HG02884 (cell line): ENCODE data around the gene NKX2-8.
"Not testable (repeated sequence)": the region's sequence is repeated elsewhere in the genome, so short reads cannot be mapped to it uniquely, and the experiment has no call there.

ENCODE experiments used
- ATAC-seq: cut with Tn5 transposase; IDR thresholded peaks from one replicate; pipeline ENCODE4 v1.9.1; 2021; ENCODE audit warnings: mild to moderate bottlenecking, moderate library complexity; ENCODE audit not compliant: unreplicated experiment

The NKX2-8 gene

DNA sequence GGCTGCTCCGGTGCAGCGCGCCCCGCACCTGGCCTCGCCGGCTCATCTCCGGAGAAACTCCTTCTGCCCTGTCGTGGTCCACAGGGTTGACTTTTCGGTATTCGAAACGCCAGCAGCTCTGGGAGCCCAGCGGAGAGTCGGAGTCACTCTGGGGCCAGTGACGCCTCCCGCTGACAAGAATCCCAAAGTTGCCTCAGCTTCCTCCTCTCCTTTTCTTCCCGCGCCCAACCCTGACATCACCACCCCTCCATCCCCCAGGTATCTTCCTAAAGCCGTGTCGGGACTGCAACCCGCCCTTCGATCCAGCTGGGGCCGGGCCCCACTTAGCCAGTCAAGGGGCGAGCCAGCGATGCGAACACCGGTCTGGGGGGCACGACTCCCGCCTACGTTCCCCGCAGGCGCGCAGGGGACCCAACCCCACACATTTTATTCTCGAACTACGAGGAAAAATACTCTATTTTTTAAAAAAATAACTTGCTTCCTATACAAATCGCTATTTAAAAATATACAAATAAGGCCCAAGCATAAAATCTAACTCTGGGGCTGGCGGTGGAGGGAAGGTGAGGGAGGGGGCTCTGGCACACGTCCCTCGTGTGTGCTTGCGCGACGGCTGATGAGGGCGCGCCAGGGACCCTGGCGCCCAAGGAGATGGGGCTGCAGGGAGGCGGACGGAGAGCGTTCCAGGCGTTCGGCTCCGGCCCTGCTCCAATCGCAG is 2.1 kb downstream of the NKX2-8 start:
- no peak for ATAC-seq

DNA sequence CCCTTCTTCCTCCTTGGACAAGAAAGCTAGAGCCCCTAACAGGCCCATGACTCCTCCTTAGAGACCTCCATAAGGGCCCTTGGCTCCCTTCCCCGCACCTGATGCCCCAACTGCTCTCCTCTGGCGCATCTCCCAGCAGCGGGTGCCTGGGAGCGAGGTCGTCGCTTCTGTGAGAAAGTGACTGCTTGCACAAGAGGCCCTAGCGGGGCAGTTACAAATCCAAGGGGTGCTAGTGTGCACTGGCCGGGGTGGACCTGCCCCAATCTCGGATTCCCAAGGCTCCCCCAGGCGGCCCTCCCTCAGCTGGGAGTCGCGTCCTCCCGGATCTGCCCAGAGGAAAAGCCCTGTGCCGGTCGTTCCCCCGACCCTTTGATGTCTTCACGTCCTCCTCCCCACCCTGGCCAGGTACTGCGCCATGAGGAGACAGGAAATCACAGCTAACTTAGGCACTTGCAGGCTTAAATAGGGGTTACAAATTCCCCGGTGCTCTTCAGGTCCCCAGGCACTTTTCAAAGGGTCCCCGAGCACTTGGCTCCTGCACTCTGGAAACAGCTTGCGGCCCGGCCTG is 2.8 kb downstream of the NKX2-8 start:
- no peak for ATAC-seq

DNA sequence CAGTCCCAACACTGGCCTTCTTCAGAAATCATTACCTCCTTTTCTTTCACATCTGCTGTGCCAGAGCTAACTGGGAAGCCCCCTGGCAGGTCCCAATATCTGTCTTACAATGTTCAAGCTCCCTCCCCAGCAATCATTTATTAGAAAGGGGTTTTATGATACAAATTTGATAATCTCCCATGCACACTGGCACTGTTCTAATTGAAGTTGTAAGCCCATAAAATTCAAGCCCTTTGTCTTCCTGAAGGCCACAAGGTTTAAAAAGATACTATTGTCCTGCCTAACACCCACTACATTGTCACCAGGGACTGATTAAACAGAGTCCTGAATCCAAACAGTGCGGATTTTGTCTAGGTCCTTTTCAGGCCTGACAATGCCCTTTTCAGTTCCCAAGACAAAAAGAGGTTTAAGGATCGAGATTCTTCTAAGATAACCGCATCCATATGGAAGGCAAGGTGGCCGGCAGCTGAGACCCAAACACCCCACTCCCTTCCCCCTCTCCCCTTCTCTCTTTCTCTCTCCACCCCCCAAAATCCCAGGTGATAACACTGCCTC is 3.3 kb downstream of the NKX2-8 start:
- ATAC-seq: no peak

DNA sequence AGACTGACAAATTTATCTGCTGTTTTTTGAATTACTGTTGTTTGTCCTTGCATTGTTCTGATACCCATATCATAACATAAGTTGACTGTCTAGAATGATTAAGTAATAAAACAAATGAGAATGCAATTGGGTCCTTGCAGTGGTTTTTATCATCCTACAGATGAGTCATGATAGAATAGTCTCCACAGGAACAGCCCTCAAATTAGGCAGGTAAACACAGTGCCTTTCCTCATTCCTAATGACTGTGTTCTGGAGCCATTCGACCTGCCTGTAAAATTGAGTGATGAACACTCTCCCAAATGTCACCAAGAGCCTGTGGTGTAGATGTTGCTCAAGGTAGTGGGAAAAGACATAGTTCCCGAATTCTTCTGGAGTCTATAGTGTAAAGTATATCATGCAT is 12.3 kb downstream of the NKX2-8 start:
- ATAC-seq: no peak

DNA sequence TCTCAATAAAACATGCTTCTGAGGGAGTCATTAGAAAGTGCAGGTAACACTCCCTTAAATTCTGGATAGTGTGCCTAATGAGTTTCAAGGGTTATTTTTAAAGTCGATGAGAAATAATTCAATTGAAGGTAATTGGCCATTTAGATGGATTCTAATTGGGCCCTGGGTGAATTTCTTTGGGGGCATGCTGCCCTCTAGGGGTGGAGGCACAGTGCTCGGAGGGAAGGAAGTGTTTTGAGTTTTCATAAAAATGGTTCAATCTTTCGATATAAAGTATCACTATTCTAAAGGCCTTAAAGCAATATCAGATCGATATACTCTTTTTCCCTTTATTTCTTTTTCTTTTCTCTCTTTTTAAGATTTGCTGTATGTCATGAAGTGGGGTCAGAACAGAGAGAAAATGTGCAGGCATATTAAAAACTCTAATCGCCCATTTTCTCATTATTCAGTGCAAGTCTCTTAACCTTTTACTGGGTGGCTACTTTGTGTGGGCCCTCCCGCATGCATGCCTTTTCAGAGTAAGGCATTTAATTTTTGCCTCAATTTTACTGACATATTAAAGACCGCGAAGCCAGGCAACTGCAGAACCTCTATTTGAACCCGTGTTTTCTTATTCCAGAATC is 25.5 kb downstream of the NKX2-8 start:
- peak; percentile 62 for ATAC-seq

DNA sequence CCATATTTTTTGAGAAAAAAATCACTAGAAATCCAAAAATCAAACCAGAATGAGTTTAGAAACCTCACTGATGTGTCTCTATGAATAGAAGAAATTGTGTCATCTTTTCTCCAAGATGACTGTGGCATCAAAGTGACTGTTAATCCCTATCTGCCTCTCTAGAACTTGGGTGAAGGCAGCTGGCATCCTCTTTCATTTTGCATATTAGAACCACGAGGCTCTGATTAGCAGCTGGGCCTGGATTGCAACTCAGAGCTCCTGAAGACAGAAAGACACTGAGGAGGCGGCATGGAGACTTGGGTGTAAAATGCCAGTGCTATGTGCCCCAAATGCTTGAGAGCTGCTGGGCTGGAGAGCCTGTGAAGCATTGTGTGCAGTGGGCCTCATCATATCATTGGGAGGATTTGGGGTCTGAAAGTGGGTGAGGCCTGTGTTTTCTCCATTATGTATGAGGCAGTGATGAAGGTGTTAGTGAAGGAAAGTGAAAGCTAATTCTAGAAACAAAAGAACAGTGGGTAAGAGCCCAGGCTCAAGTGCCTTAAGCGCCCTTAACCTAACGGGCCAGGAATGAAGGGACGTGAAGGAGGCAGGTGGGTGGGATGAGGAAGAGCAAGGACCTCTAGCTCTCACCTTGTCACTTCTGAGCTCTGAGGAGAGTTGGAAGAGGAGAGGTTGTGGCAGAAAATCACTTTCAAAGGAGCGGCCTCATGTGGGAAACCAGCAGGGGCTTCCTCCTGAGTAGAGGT is 26.2 kb downstream of the NKX2-8 start:
- no peak for ATAC-seq

DNA sequence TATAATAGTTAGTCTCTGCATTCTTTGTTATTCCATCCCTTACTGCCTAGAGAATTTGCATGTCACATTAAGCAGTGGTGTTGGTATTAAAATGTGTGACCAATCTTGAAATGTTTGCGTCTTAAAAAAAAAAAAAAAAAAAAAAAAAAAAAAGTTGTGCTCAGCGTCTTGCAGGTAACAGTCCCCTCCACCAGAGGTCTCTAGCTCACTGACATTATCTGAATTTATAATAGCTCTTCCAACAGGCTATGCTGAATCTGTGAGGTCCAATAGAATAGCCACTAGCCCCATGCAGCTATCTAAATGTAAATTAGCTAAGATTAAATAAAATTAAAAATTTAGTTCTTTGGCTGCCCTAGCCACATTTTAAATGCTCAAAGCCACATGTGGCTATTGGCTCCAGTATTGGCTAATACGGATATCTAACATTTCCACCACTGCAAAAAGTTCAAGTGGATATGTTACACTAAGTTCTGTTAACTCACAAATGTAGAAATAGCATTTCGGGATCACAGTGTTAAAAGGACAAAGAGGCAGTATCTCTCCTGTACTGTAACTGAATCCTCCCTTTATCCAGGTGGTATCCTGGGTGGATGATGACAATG is 28.7 kb downstream of the NKX2-8 start:
- peak; percentile 47 for ATAC-seq

DNA sequence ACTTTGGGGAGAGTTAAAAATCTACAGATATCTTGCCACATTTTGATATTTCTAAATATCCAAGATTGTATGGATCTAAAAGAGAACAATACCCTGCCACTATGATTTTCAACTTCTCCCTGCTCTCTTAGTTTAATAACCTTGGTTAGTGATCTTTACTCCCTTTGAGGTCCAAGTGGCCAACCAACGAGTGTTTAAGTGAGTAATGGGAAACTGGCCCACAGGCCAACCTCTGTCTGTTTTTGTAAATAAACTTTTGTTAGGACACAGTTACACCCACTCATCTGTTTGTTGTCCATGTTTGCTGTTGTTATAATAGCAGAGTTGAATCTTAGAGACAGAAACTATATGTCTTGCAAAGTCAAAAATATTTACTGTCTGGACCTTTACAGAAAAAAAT is 31.5 kb downstream of the NKX2-8 start:
- no peak for ATAC-seq

DNA sequence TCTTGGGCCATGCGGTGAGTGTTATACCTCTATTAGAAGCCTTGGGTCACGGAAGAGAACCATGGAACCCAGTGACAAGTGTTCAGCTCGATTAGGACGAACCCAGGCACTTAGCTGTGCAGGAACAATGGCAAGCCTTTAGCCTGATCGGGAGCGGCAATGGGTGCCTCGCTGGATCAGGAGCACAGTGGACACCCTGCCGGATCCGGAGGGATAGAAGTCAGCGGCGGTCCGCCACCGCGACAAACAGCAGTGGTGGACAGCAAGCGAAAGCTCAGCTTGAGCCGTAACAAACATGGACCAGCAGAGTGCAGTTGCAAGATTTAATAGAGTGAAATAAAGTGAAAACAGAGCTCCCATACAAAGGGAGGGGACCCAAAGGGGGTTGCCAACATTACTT is 38.1 kb downstream of the NKX2-8 start:
- not testable (repeated sequence) for ATAC-seq

DNA sequence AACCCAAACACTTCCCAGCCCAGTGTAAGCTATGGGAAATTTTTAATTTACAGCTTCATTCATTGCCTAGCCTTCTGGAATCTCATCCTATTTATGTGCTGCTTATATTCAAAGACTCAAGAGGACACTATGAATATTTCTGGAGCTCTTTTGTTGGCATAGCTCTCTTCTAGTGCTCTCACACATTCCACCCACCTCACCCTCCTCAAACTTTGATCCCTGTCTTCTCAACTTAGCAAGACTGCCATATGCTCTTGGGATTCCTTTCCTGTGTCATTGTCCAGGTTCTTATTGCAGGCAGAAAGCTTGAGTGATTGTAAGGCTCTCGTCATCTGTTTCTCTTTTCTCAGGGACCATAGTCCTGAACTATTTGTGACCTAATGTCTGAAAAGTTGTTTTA is 44.4 kb downstream of the NKX2-8 start:
- ATAC-seq: no peak
